PC-9 (cell line): ENCODE data around the gene ANKS4B. TPM values are rescaled to one million over a fixed set of nuclear protein-coding genes. Genes with fewer than 3 reads are reported as not detected.

ENCODE experiments used
- BruUV-seq: library from RNA; stranded (reverse); fragments of 400-500 nt; replicated peaks from 2 replicates; lab custom pipeline; 2021; lab: Mats Ljungman, UMichigan
- CTCF ChIA-PET: fragments of 300-600 bp; sonication (Branson Sonifier 250); formaldehyde crosslinking; loops from one replicate; lab custom pipeline; 2022; ENCODE audit warnings: antibody characterized with exemption; lab: Charles Lee
- POLR2A ChIA-PET: fragments of 300-600 bp; sonication (Branson Sonifier 250); formaldehyde crosslinking; loops from one replicate; lab custom pipeline; 2022; ENCODE audit warnings: antibody characterized with exemption; ENCODE audit not compliant: unreplicated experiment; lab: Charles Lee
- DNase-seq, 2 experiments: peaks; one replicate each; pipeline versions ENCODE4 v3.0.0 to v3.0.0-alpha.2; 2015 to 2022; ENCODE audit warnings: mixed read lengths in 1 of 2
- H2AFZ ChIP-seq: fragments of 200-600 bp; sonication (generic); 2 replicates; pipeline ENCODE4 v1.8.1; 2017; ENCODE audit warnings: antibody characterized with exemption
- H3F3A ChIP-seq: fragments of 200-600 bp; sonication (generic); 2 replicates; pipeline ENCODE4 v1.8.1; 2017; ENCODE audit warnings: antibody characterized with exemption, mild to moderate bottlenecking, low read depth; ENCODE audit not compliant: insufficient read depth
- H3K27ac ChIP-seq: fragments of 200-600 bp; sonication (generic); 2 replicates; pipeline ENCODE4 v1.6.1; 2016; ENCODE audit warnings: mixed run types
- H3K27me3 ChIP-seq: fragments of 200-600 bp; sonication (generic); 2 replicates; pipeline ENCODE4 v1.6.1; 2016; ENCODE audit warnings: low read depth, mixed run types; ENCODE audit not compliant: insufficient read depth
- H3K36me3 ChIP-seq: fragments of 200-600 bp; sonication (generic); 2 replicates; pipeline ENCODE4 v1.6.1; 2016; ENCODE audit warnings: low read depth, mixed run types
- H3K4me1 ChIP-seq: fragments of 200-600 bp; sonication (generic); replicated peaks from 2 replicates; pipeline ENCODE4 v1.6.1; 2016; ENCODE audit warnings: mixed run types; ENCODE audit not compliant: insufficient read depth
- H3K4me2 ChIP-seq: fragments of 200-600 bp; sonication (generic); 2 replicates; pipeline ENCODE4 v1.6.1; 2017; ENCODE audit warnings: mixed run types
- H3K4me3 ChIP-seq: fragments of 200-600 bp; sonication (generic); 2 replicates; pipeline ENCODE4 v1.6.1; 2016; ENCODE audit warnings: mixed run types
- H3K79me2 ChIP-seq: fragments of 200-600 bp; sonication (generic); 2 replicates; pipeline ENCODE4 v1.6.1; 2017; ENCODE audit warnings: low read depth, mixed run types
- H3K9me2 ChIP-seq: fragments of 200-600 bp; sonication (generic); 2 replicates; pipeline ENCODE4 v1.8.1; 2017; ENCODE audit warnings: mild to moderate bottlenecking; ENCODE audit not compliant: insufficient read depth
- H3K9me3 ChIP-seq: fragments of 200-600 bp; sonication (generic); 2 replicates; pipeline ENCODE4 v1.8.1; 2016; ENCODE audit warnings: low read depth; ENCODE audit not compliant: insufficient read depth
- H4K20me1 ChIP-seq: fragments of 200-600 bp; sonication (generic); 2 replicates; pipeline ENCODE4 v1.8.1; 2017; ENCODE audit not compliant: insufficient read depth
- CTCF ChIP-seq: fragments of 200-600 bp; sonication (generic); conservative IDR thresholded peaks from 2 replicates; pipeline ENCODE4 v1.6.1; 2017; ENCODE audit warnings: mixed run types, antibody characterized with exemption, mild to moderate bottlenecking, moderate library complexity
- EZH2 ChIP-seq: fragments of 200-600 bp; sonication (generic); IDR thresholded peaks from 2 replicates; pipeline ENCODE4 v1.8.0; 2017; ENCODE audit warnings: antibody characterized with exemption, low read depth
- intact Hi-C: fragments of 100-400 bp; cut with micrococcal nuclease; formaldehyde crosslinking; loops from one replicate; pipeline ENCODE4 v1.10.0; 2022; ENCODE audit not compliant: unreplicated experiment
- total RNA-seq: library from RNA; stranded (reverse); gene quantifications from 2 replicates; pipeline ENCODE4 v1.2.3, GENCODE V29; 2021

Gene ANKS4B
- total RNA-seq, 1 experiment from 2014 or later = not detected

- Histone ChIP-seq H3K4me2 (no peak overlapping the region), H3K9me3 (no peaks in the 10 kb centered on the region), H3K4me3 (no peak overlapping the region), H4K20me1 (no peaks in the 10 kb centered on the region; the same call in 1 of the 2 replicates), H2AFZ (no peak overlapping the region), H3K4me1 (no peaks in the 10 kb centered on the region), H3K27ac (no peak overlapping the region), H3K79me2 (no peaks in the 10 kb centered on the region), H3K9me2 (no peaks in the 10 kb centered on the region), H3K36me3 (no peaks in the 10 kb centered on the region), H3F3A (no peaks in the 10 kb centered on the region), H3K27me3 (peaks cover 54% of the 10 kb centered on the region)
- CTCF ChIA-PET = no interaction called here
- no peak for TF ChIP-seq EZH2
- no peak for TF ChIP-seq CTCF
- DNase-seq = no peak
- POLR2A ChIA-PET = no interaction called here
- no TSS peak for BruUV-seq
- intact Hi-C loops = no loop called here
Measured at GRCh38 chr16:21274172-21274726, 40.8 kb downstream of the ANKS4B start.

- intact Hi-C loops = no loop called here
- H3K4me1 ChIP-seq = no peaks in the 10 kb centered on the region
- H3K27me3 ChIP-seq = peaks cover 67% of the 10 kb centered on the region
- no peaks in the 10 kb centered on the region for H3K36me3 ChIP-seq
- no peaks in the 10 kb centered on the region for H3K9me2 ChIP-seq
- no peak overlapping the region for H3K27ac ChIP-seq
- no peaks in the 10 kb centered on the region for H3F3A ChIP-seq
- BruUV-seq = no TSS peak
- ChIA-PET POLR2A (no interaction called here), CTCF (interaction anchor here (0.6 kb wide), 2 partner anchors 14 to 17 kb away, joined by 4 to 5 read pairs; no protein-coding TSS in a partner anchor)
- H2AFZ ChIP-seq = no peak overlapping the region
- H3K9me3 ChIP-seq = no peaks in the 10 kb centered on the region
- DNase-seq = no peak
- no peak for TF ChIP-seq CTCF
- no peak for TF ChIP-seq EZH2
- no peaks in the 10 kb centered on the region; the same call in 1 of the 2 replicates for H4K20me1 ChIP-seq
- no peak overlapping the region for H3K4me3 ChIP-seq
- no peaks in the 10 kb centered on the region for H3K79me2 ChIP-seq
- no peak overlapping the region for H3K4me2 ChIP-seq
Measured at GRCh38 chr16:21275529-21275928, 42.0 kb downstream of the ANKS4B start.

- POLR2A ChIA-PET = no interaction called here
- Histone ChIP-seq H2AFZ (no peak overlapping the region), H3K27me3 (peaks cover 70% of the 10 kb centered on the region), H3F3A (no peaks in the 10 kb centered on the region), H3K79me2 (no peaks in the 10 kb centered on the region), H3K4me1 (no peaks in the 10 kb centered on the region), H4K20me1 (no peaks in the 10 kb centered on the region; the same call in 1 of the 2 replicates), H3K4me2 (no peak overlapping the region), H3K27ac (no peak overlapping the region), H3K9me3 (no peaks in the 10 kb centered on the region), H3K9me2 (no peaks in the 10 kb centered on the region), H3K4me3 (no peak overlapping the region), H3K36me3 (no peaks in the 10 kb centered on the region)
- DNase-seq = no peak
- CTCF ChIA-PET = interaction anchor here (0.6 kb wide), 1 partner anchor 15 kb away, joined by 4 read pairs; no protein-coding TSS in a partner anchor
- TF ChIP-seq CTCF = no peak
- TF ChIP-seq EZH2 = no peak
- intact Hi-C loops = no loop called here
- no TSS peak for BruUV-seq
Measured at GRCh38 chr16:21276090-21276489, 42.6 kb downstream of the ANKS4B start.
